GM19239 (cell line): ENCODE measurements around the gene ZNF70.

Source experiments
- DNase-seq: peaks from one replicate; pipeline ENCODE4 v3.0.0; 2011; ENCODE audit warnings: low spot score; ENCODE audit not compliant: insufficient read length
- FAIRE-seq: peaks from 2 replicates; lab custom pipeline; 2011; peaks lifted over from hg19 to GRCh38; lab: Jason Lieb, UNC

ZNF70 gene

DNA sequence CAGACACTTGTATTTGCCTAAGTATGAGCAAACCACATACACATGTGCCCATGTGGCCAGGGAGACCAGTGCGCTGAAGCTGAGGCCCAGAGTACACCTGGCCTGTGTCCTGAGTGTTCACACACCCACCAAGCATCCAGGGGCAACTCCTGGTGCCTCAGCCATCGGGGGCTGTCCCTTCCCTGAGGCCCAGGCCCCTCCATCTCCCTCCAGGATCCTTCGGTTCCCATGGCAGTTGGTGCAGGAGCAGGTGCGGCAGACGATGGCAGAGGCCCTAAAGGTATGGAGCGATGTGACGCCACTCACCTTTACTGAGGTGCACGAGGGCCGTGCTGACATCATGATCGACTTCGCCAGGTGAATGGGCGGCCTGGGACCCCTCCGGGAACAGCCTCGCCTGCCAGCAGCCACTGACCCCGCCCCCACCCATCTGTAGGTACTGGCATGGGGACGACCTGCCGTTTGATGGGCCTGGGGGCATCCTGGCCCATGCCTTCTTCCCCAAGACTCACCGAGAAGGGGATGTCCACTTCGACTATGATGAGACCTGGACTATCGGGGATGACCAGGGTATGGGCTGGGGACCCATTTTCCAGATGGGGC lies 29.3 kb upstream of the ZNF70 start:
- FAIRE-seq, result no peak
- DNase-seq, result no peak

DNA sequence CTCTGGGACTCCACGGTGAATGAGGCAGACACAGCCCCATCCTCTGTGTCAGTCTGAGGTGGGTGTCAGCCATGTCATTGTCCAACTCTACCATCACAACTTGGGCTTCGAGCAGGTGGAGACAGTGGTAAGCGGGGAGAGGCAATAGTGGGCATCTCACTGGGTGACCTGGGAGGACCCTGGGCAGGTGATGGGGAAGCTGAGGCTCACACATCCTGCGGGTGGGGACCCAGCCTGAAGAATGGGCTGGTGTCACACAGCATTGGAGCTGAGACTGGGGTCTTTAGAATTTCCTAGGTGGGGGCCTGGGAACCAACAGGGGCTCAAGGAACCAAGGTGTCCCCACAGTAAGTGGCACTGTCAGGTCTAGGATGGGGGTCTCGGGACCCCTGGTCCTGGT lies 28.8 kb upstream of the ZNF70 start:
- DNase-seq, result no peak
- FAIRE-seq, result no peak

DNA sequence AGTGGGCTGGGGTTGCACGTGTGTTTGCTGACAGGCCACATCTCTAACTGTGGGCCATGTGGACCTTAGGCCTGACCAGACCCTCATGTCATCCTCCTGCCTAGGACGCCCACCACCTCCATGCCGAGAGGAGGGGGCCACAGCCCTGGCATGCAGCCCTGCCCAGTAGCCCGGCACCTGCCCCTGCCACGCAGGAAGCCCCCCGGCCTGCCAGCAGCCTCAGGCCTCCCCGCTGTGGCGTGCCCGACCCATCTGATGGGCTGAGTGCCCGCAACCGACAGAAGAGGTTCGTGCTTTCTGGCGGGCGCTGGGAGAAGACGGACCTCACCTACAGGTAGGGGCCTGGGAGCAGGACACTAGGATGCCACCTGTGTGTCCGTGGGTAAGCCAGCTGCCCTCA lies 28.2 kb upstream of the ZNF70 start:
- DNase-seq (no peak), FAIRE-seq (no peak)

DNA sequence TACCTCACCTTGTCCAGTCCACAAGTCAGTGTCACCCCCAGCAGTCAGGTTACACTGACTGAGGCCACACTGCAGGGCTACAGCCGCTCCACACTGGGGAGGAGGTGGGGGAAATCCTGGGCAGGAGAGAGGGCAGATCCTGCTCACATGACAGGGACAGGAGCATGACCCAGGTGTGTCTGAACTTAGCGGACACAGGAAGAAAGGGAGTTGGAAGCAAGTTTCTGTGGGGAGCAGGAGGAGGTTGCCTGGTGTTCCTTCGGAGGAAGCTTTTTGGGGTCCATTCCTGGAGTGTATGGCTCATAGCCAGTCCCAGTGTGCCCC lies 27.6 kb upstream of the ZNF70 start:
- DNase-seq (no peak), FAIRE-seq (no peak)

DNA sequence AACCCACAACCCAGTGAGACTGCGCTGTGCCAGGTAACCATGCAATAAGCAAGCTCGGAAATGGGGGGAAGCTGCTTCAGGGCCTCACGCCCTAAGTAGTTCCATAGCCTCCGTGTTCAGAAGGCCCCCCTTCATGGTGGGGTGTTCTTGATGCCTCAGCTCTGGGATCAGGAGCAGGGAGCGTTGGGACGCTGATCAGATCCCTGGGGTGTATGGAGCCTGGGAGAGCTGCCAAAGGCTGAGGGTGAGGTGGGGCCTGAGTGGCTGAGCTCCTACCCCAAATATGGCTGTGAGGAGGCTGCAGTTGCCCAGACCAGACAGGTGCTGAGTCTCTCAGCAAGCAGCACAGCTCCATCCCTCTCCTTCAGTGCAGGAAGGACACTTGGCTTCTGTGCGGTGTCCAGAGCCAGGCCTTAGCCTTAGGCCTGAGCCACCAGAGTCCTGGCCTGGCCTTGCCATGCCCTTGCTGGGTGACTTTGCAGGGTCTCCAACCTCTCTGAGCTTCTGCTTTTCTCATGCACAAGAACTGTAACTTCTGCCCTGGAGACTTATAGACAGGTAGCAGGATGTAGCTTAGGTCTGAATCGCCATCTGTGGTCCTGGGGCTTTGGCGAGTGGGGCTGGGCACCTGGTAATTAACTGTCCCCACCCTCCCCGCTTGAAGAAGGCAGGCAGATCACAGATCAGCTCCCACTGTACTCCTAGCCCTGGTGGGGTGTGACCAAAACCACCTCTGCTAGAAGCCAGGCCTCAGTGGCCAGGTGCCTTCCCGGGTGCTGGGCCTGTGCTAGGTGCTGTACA lies 27.1 kb upstream of the ZNF70 start:
- no peak for DNase-seq

DNA sequence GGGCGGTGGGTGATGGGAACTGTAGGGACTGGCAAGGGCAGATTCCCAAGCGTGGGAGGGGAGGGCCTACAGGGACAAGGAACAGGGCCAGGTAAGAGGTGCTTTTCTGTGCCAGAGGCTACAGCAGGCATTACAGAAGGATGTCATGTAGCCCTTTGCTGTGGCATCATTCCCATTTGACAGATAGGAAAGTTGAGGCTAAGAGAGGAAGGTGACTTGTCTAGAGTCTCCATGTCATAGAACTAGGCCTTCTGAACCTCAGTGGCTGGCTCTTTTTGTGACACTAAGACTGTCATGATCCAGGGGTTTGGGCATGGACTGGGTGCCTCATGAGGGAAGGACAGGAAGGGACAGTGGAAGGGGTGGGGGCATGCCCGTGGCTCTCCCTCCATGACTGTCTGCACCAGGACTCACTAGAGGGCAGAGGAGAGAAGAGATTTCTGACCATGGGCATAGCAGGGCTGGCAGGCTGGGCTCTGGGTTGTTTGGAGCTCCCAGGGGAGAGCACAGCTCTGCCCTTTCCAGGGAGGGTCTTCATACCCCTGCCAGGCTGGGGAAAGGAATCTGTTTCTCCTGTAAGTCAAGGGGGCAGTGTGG lies 25.0 kb upstream of the ZNF70 start:
- DNase-seq, result no peak
- no peak for FAIRE-seq

More for the DNA sequence above, 27.1 kb upstream of the ZNF70 start:
- no peak for FAIRE-seq

DNA sequence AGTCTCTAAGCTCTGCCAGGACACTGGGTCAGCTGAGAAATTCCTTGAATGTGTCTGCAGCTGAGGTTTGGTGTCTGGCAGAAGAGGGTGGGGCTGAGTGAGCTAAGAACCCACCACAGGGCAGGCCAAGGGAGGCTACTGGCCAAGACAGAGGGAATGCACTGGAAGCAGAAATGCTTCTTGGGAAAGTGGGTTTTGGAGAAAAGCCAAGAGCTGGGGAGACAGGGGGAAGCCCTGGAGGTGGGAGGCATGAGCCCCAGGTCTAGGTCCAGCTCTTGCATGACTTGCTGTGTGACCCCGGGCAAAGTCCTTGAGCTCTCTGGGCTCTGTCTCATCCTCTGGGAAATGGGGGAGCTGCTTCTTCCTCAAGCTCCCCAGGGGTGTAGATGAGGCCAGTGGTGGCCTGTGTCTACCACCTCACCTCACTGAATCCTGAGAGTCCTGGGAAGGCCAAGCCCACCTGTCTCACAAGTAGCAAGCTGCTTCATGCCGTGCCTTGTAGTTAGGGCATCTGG lies 24.1 kb upstream of the ZNF70 start:
- DNase-seq, result no peak
- FAIRE-seq, result no peak

DNA sequence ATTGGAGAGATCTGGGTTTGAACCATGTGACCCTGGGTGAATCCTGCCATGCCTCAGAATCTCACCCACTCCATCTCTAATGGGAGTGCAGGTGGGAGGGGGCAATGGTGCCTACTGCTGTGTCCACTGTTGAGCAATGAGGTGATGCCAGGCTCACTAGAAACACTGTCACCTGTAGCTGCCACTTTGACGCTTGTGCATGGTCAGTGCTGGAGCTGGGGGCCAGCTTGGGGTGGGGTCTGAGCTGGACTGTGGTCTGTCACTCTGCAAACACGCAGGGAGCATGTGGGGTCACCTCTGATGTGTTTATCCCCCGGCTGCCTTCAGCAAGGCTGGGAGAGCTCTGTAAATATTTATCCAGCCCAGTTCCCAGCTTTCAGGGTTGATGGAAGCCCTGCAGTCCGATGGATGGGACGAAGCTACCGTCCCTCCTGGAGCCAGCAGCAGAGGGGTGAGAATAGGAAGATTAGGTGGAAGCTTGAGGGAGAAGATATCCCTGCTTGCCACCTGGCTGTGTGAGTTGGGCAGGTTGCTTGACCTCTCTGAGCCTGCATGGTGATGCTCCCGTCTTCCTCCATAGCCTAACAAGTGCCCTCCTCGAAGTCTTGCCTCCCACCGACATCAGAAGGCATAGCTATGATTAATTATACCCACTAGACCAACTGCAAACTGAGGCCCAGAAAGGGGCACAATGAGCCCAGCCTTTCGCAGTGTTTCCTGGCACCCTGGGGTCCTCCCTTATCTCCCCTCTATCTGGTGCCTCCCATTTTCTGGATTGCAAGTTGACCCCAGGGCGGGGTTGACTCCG lies 23.4 kb upstream of the ZNF70 start:
- no peak for DNase-seq
- no peak for FAIRE-seq

DNA sequence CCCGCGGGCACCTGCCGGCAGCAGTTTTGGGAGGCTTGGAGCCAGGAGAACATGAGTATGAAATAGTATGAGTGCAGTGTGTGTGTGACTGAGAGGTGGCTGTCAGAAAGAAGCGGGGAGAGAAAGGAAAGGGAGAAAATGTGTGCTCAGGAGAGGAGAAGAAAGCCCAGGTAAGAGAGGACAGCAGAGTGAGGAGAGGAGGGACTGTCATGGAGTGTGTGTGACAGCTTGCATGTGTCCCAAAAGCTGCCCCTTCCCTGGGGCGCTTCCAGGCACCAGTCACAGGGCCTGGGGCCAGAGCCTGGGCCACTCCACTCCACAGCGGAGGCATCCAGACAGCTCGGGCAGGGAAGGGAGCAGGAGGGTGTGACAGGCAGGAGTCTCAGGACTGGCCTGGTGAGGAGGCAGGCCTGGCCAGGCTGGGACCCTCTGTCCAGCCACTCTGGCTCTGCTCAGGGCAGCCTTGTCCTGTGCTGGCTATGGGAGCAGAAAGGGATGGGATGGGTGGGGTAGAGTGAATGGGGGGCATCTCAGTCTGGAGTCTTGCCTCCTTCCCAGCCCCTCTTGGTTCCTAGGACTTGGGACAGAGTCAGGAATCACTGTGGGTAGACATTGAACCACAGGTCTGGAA lies 22.7 kb upstream of the ZNF70 start:
- DNase-seq (no peak), FAIRE-seq (no peak)

DNA sequence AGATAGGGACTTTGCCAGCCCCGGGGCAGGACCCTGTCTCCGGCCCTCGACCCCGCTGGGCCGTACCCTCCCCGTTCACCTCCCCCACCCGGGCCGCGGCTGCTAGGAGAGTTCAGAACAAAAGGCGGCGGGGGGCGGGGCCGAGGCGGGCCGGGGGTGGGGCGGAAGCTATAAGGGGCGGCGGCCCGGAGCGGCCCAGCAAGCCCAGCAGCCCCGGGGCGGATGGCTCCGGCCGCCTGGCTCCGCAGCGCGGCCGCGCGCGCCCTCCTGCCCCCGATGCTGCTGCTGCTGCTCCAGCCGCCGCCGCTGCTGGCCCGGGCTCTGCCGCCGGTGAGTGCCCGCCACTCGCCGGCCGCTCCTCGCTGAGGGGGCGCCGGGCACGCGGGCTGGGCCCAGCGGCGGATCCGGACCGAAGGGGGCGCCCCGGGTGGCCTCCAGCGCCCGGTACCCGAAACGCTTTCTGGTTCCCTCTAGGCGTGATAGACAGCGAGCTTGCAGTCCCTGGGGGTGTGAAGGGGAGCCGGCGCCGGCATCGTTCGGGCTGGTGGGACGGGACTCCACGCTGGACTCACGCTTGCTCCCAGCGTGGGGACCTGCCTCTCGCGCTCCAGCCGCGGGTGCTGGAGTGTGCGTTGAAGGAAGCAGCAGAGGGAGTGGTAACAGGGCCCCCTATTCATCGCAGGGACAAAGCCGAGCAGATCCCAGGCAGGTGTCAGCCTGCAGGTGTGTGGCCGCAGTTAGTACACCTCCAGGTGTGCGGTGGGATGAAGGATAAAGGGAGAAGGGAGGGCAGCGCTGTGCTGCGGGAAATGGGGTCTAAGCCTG lies 21.9 kb upstream of the ZNF70 start, which contains the start of gene MMP11:
TSS of gene MMP11 (plus strand) at position 201 of the 825 bp plus-strand sequence. CDS start at position 223, 22 bp downstream.
- DNase-seq (no peak), FAIRE-seq (no peak)

DNA sequence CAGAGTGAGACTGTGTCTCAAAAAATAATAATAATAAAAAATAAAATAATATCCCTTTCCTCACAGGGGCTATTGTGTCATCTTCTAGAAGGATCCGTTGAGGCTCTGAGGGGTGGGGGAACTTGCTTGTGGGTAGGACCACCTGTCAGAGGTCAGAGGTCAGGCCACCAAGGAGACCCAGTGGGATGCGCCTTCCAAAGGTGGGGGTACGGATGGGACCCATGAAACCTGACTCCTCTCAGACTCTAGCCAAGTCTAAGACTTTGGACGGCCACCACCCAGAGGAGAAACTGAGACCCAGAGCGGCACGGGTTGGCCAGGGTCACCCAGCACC lies 21.4 kb upstream of the ZNF70 start:
- FAIRE-seq, result no peak
- no peak for DNase-seq

DNA sequence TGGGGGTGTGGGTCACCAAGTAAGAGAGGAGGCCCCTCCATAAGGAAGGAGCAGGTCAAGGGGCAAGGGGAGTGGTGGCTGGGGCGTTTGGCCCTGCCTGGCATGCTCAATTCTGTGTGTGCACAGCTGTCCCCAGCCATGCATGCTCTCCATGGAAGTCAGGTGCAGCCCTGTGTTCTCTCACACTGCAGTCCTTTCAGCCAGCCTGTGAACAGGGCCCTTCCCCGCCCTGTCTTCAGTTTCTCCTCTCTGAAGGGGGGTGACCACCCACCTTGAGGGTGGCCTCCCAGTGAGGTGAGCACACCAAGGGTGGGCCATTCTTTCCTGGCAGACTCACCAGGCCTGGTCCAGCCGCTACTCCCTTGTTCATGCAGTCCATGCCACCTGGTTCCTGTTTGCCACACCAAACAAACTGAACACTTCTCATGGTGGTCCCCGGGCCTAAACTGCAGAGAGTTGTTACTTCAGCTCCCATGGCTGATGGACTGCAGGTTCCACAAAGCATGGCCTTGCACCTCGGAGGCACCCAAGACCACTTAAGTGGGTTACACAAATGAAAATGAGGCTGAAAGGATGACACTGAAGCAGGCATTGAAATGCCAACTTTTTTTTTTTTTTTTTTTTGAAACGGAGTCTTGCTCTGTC lies 18.5 kb upstream of the ZNF70 start:
- FAIRE-seq (no peak), DNase-seq (no peak)

DNA sequence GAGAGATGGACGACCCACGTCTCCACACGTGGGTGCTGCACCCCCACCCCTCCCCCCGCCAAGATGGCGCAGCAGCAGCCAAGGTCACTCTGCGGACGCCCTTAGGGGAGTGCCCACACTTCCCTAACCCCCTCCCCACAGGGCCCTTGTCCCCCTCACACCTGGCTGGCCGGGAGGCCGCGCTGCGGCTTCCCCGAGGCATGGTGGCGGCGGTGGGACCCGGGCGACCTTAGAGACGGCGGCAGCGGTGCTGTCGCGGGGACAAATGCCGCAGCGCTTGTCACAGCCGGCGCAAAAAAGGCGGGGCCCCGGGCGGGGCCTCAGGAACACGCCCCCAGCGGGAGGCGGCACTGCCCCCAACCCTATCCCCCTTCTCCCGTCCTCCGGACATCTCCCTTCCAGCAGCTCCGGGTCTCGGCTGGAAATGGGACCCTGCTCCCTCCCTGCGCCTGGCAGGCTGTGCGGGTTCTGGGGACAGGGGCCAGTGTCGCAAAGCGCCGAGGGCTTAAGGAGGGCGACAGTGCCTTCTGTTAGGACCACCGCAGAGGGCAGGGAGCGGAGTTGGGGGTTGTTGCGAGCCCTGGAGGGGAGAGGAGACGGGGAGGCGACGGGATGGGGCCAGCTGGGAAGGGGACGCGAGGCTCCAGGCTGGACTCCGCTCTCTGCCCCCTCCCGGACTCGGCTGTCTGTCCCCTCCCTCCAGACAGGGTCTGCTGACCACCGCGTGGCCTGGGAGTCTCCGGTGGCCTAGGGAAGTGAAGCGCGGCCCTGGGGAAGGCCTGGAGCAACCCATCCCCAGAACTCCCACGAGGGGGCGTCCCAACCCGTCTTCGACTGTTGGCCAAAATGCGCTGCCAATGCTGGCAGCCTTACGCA lies 17.0 kb upstream of the ZNF70 start, which contains the start of gene CHCHD10:
TSS of gene CHCHD10 (minus strand) at position 300 of the 876 bp plus-strand sequence. CDS start at position 202, 98 bp downstream.
- DNase-seq, result peak; percentile 86
- FAIRE-seq, result peak; percentile 83

DNA sequence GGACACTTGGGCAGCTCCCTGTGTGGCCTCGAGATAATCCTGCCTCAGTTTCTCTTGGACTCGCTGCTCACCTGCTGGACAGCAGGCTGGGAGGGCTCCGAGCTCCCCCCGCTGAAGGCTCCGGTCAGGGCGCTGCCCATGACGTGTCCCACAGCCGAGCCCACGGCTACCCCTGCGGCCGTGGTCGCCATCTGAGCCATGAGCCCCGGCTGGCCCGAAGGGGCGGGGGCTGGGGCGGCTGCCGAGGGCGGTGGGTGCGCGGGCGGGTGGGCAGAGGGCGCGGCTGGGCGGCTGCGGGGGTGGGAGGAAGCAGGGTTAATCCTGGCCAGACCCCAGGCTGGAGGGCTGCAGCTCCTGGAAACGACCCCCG lies 16.4 kb upstream of the ZNF70 start:
- no peak for DNase-seq
- FAIRE-seq, result no peak

DNA sequence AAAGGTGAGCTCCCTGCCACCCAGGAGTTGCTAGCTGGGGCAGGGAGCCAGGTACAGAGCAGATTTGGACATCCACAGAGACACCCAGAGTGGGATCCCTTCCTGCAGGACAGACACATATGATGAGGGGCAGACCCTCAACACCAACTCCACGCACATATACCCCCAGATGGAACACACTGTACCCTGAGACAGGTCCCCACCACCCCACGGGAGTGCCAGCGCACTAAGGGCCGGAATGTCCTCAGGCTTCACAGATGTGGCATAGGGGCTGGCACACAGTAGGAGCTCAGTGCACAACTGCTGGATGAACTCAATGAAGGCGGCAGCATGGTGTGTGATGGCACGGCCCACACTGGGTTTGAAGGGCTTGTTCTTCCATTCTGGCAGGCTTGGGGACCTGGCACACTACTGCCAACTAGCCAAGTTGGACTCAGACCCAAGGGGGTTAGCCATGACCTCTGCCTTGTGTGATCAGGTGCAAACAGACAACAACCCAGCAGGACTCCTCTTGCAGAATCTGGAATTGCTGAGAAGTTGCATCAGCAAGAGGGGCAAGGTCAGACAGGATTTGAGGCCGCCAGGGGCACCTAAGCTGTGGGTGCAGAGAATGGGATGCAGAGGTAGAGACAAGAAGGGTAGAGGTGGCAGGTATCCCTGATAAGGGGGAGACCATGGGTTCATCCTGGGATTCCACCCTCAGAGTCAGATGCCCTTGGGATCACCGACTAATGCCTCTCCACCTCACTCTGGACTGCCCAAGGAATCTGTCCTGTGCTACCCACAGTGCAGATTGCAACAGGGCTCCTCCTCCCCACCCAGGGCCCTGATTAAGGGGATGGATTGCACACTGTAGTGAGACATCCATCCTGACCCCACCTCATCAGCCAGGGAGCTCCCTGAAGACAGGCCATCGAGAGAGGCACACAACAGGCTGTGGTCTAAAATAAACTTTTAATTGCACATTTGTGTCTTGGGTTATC lies 14.3 kb upstream of the ZNF70 start:
- DNase-seq (no peak), FAIRE-seq (no peak)

DNA sequence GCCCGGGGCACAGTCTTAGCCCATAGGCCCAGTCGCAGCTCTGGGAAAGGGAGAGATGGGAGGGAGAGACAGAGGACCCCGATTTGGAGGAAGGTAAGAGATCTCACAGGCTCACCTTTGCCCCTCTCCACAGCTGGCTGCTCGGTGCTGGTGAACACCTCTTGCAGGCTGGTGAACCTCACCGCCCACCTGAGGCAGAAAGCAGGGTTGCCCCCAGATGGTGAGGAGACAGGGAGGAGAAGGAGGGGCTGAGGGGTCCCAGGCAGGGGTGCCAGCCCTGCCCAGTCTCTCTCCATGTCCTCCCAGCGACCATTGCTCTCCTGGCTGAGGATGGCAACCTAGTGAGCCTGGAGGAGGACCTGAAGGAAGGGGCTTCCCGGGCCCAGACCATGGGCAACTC lies 13.0 kb upstream of the ZNF70 start:
- FAIRE-seq (no peak), DNase-seq (no peak)

DNA sequence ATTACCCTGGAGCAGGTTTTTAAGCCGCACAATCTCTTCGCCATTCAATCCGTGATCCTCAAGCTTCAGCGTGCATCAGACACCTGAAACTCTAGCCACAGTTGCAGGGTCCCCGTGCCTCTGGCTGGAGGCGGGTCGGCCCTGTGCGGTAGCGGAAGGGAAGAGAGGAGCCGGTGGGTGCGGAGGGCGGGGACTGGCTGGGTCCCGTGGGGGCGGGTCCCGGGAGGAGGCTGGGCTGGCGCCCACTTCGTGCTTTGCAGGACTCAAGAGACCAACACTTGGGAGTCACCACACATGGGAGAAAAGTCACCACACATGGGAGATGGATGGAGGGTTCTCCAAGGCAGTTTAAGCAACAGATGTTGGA lies 12.7 kb upstream of the ZNF70 start:
- FAIRE-seq, result no peak

More for the DNA sequence above, 12.7 kb upstream of the ZNF70 start:
- DNase-seq, result no peak
